GM18867 (cell line): ENCODE data around the gene PIK3R1.
A peak's percentile ranks its signal among the peaks of the same experiment; 100 is the strongest.

ENCODE experiments used
- ATAC-seq: cut with Tn5 transposase; IDR thresholded peaks from one replicate; pipeline ENCODE4 v1.9.1; 2021; ENCODE audit warnings: mild to moderate bottlenecking, moderate library complexity; ENCODE audit not compliant: unreplicated experiment

The PIK3R1 gene

GRCh38 chr5:68268852-68269130 lies 53.2 kb downstream of the PIK3R1 start:
- no peak for ATAC-seq

GRCh38 chr5:68269820-68270219 lies 54.3 kb downstream of the PIK3R1 start:
- ATAC-seq: no peak

- no peak for ATAC-seq
Measured at GRCh38 chr5:68270399-68270975, 54.9 kb downstream of the PIK3R1 start.

GRCh38 chr5:68271124-68271523 lies 55.6 kb downstream of the PIK3R1 start:
- no peak for ATAC-seq

GRCh38 chr5:68272289-68272688 lies 56.7 kb downstream of the PIK3R1 start:
- no peak for ATAC-seq

GRCh38 chr5:68273717-68274409 lies 58.3 kb downstream of the PIK3R1 start:
- peak; percentile 68 for ATAC-seq

- ATAC-seq: peak; percentile 54
Measured at GRCh38 chr5:68274847-68275651, 59.5 kb downstream of the PIK3R1 start.

- ATAC-seq: no peak
Measured at GRCh38 chr5:68276740-68277139, 61.2 kb downstream of the PIK3R1 start.

GRCh38 chr5:68277431-68277830 lies 61.9 kb downstream of the PIK3R1 start:
- no peak for ATAC-seq

- peak; percentile 69 for ATAC-seq
Measured at GRCh38 chr5:68279984-68280383, 64.4 kb downstream of the PIK3R1 start.

GRCh38 chr5:68282001-68282400 lies 66.4 kb downstream of the PIK3R1 start:
- no peak for ATAC-seq

- ATAC-seq: no peak
Measured at GRCh38 chr5:68283766-68284165, 68.2 kb downstream of the PIK3R1 start.

- ATAC-seq: peak; percentile 37
Measured at GRCh38 chr5:68285075-68285840, 69.7 kb downstream of the PIK3R1 start.

- no peak for ATAC-seq
Measured at GRCh38 chr5:68285851-68286611, 70.5 kb downstream of the PIK3R1 start.

GRCh38 chr5:68286612-68286912 lies 71.0 kb downstream of the PIK3R1 start:
- no peak for ATAC-seq

GRCh38 chr5:68287631-68287975 lies 72.0 kb downstream of the PIK3R1 start:
- ATAC-seq: no peak

GRCh38 chr5:68287976-68288706 lies 72.6 kb downstream of the PIK3R1 start:
- peak; percentile 78 for ATAC-seq

- ATAC-seq: peak; percentile 15
Measured at GRCh38 chr5:68288707-68289134, 73.2 kb downstream of the PIK3R1 start.

GRCh38 chr5:68289498-68289897 lies 73.9 kb downstream of the PIK3R1 start:
- no peak for ATAC-seq

GRCh38 chr5:68290260-68290674 lies 74.7 kb downstream of the PIK3R1 start:
- ATAC-seq: no peak
